Fibroblast of lung (primary cell): ENCODE measurements around the gene RPRD1A. TPM values are rescaled to one million over a fixed set of nuclear protein-coding genes. Genes with fewer than 3 reads are reported as not detected.

ENCODE experiments used
- DNase-seq, 2 donors: peaks; one replicate each; pipeline versions ENCODE4 v3.0.0 to v3.0.0-alpha.2; 2010; ENCODE audit warnings: low read depth in 2 of 2
- H2AFZ ChIP-seq: 2 replicates; pipeline ENCODE4 v1.5.1; 2012; ENCODE audit warnings: low read length, control low read depth, inconsistent platforms
- H3K27ac ChIP-seq: 2 replicates; pipeline ENCODE4 v1.5.1; 2011; ENCODE audit warnings: low read length, control low read depth; ENCODE audit not compliant: insufficient read depth
- H3K27me3 ChIP-seq: 2 replicates; pipeline ENCODE4 v1.5.1; 2011; ENCODE audit warnings: mild to moderate bottlenecking, low read length; ENCODE audit not compliant: control insufficient read depth, insufficient read depth
- H3K36me3 ChIP-seq: 2 replicates; pipeline ENCODE4 v1.5.1; 2011; ENCODE audit warnings: low read length; ENCODE audit not compliant: control insufficient read depth, insufficient read depth
- H3K4me1 ChIP-seq: 2 replicates; pipeline ENCODE4 v1.5.1; 2011; ENCODE audit warnings: low read length; ENCODE audit not compliant: control insufficient read depth, insufficient read depth; ENCODE audit errors: extremely low read depth
- H3K4me2 ChIP-seq: 2 replicates; pipeline ENCODE4 v1.5.1; 2011; ENCODE audit warnings: low read length, control low read depth; ENCODE audit not compliant: insufficient read depth; ENCODE audit errors: extremely low read depth
- H3K4me3 ChIP-seq, 4 experiments: fragments of 200-600 bp in 1 of 4; sonication (generic) in 1 of 4; replicated peaks in 1 of 4; 2 replicates each; pipeline ENCODE4 v1.5.1; 2011 to 2016; ENCODE audit warnings: low read length in 4 of 4, low read depth in 3 of 4, mild to moderate bottlenecking in 3 of 4, control low read depth in 2 of 4, inconsistent platforms in 1 of 4, mixed read lengths in 1 of 4; ENCODE audit not compliant: insufficient read depth in 1 of 4; ENCODE audit errors: control extremely low read depth in 1 of 4
- H3K79me2 ChIP-seq: 2 replicates; pipeline ENCODE4 v1.5.1; 2012; ENCODE audit warnings: mild to moderate bottlenecking, low read length, inconsistent platforms; ENCODE audit not compliant: control insufficient read depth, insufficient read depth
- H3K9ac ChIP-seq: 2 replicates; pipeline ENCODE4 v1.5.1; 2011; ENCODE audit warnings: mild to moderate bottlenecking, low read length, control low read depth; ENCODE audit not compliant: insufficient read depth
- H3K9me3 ChIP-seq: 2 replicates; pipeline ENCODE4 v1.5.1; 2012; ENCODE audit warnings: low read depth, low read length; ENCODE audit not compliant: control insufficient read depth, insufficient read depth
- H4K20me1 ChIP-seq: 2 replicates; pipeline ENCODE4 v1.5.1; 2011; ENCODE audit warnings: low read length; ENCODE audit not compliant: control insufficient read depth, insufficient read depth; ENCODE audit errors: extremely low read depth
- EZH2 ChIP-seq: IDR thresholded peaks from 2 replicates; pipeline ENCODE4 v1.5.1; 2012; ENCODE audit warnings: low read length, control low read depth, mild to moderate bottlenecking; ENCODE audit errors: missing control alignments
- polyA plus RNA-seq, 2 donors: library from polyadenylated mRNA; depleted of rRNA in 1 of 2; stranded (reverse) in 1 of 2; unstranded in 1 of 2; fragments of >200 nt; gene quantifications; 2 replicates each; pipeline ENCODE4 v1.2.1, GENCODE V29; 2011 to 2012; ENCODE audit warnings: missing spikeins in 1 of 2
- total RNA-seq: library from RNA; depleted of rRNA; stranded (reverse); fragments of >200 nt; gene quantifications from 2 replicates; pipeline ENCODE4 v1.2.1, GENCODE V29; 2014
- TF ChIP-seq, protein P1 (sequence below), 2 donors: IDR thresholded peaks in 1 of 2; conservative IDR thresholded peaks in 1 of 2; 1 replicate in 1 of 2; 2 replicates in 1 of 2; pipeline ENCODE4 v1.5.1; 2011 to 2012; ENCODE audit warnings: low read length in 2 of 2, control low read depth in 1 of 2, inconsistent platforms in 1 of 2, low read depth in 1 of 2, mild to moderate bottlenecking in 1 of 2

Gene RPRD1A
- total and polyA plus RNA-seq, 2 donors (not counting 1 experiment from before 2014, with no cell fraction given) = 36.4 to 46.2 TPM

- Histone ChIP-seq H3K9ac (no peak overlapping the region), H3K36me3 (no peaks in the 10 kb centered on the region), H3K4me3 (no peak overlapping the region), H3K79me2 (no peaks in the 10 kb centered on the region), H3K27ac (no peak overlapping the region), H4K20me1 (no peaks in the 10 kb centered on the region), H3K27me3 (no peaks in the 10 kb centered on the region), H3K4me2 (no peak overlapping the region), H3K9me3 (no peaks in the 10 kb centered on the region), H3K4me1 (no peaks in the 10 kb centered on the region), H2AFZ (no peak overlapping the region)
- TF ChIP-seq EZH2 = no peak
- TF ChIP-seq, protein P1, sequence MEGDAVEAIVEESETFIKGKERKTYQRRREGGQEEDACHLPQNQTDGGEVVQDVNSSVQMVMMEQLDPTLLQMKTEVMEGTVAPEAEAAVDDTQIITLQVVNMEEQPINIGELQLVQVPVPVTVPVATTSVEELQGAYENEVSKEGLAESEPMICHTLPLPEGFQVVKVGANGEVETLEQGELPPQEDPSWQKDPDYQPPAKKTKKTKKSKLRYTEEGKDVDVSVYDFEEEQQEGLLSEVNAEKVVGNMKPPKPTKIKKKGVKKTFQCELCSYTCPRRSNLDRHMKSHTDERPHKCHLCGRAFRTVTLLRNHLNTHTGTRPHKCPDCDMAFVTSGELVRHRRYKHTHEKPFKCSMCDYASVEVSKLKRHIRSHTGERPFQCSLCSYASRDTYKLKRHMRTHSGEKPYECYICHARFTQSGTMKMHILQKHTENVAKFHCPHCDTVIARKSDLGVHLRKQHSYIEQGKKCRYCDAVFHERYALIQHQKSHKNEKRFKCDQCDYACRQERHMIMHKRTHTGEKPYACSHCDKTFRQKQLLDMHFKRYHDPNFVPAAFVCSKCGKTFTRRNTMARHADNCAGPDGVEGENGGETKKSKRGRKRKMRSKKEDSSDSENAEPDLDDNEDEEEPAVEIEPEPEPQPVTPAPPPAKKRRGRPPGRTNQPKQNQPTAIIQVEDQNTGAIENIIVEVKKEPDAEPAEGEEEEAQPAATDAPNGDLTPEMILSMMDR (conservative IDR thresholded peaks at IDR 0.05 in 1 of 2, IDR thresholded peaks at IDR 0.05 in 1 of 2; ENCODE audit: low read depth in 1 of 2, low read length in 2 of 2) = no peak
- DNase-seq = no peak
Measured at GRCh38 chr18:35991696-35992095, 75.7 kb downstream of the RPRD1A start.

DNA sequence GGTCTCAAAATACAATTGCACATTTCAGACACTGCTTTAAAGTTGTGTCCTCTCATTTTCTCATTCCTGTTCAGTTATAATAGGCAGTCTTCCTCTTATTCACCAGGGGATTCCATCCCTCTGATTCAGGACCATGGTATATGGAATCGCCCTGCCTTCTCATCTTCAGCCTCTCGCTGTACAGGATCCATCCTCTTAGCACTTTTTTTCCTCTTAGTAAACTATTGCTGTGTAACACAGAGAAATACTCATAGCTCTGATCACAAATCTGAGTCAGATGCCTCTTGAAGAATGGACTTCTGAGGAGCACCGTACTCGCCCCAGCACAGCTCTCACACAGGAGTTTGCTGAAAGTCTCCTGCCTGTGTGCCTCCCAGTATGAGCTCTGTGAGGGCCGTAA is 83.5 kb downstream of the RPRD1A start:
- no peaks in the 10 kb centered on the region for H3K27me3 ChIP-seq
- no peak overlapping the region for H3K4me2 ChIP-seq
- no peak overlapping the region for H2AFZ ChIP-seq
- H4K20me1 ChIP-seq = no peaks in the 10 kb centered on the region
- DNase-seq = peak; percentile 30 to 87
- H3K9me3 ChIP-seq = no peaks in the 10 kb centered on the region
- peaks cover 7% of the 10 kb centered on the region for H3K36me3 ChIP-seq
- peaks cover 8% of the 10 kb centered on the region for H3K4me1 ChIP-seq
- no peaks in the 10 kb centered on the region for H3K79me2 ChIP-seq
- TF ChIP-seq, protein P1 (conservative IDR thresholded peaks at IDR 0.05 in 1 of 2, IDR thresholded peaks at IDR 0.05 in 1 of 2; ENCODE audit: low read depth in 1 of 2, low read length in 2 of 2) = no peak
- TF ChIP-seq EZH2 = no peak
- no peak overlapping the region for H3K4me3 ChIP-seq
- peak overlapping the region; percentile 24 for H3K27ac ChIP-seq
- H3K9ac ChIP-seq = no peak overlapping the region

GRCh38 chr18:35983147-35983546 is 84.2 kb downstream of the RPRD1A start:
- peaks cover 7% of the 10 kb centered on the region for H3K36me3 ChIP-seq
- TF ChIP-seq, protein P1 (conservative IDR thresholded peaks at IDR 0.05 in 1 of 2, IDR thresholded peaks at IDR 0.05 in 1 of 2; ENCODE audit: low read depth in 1 of 2, low read length in 2 of 2) = no peak
- no peak for TF ChIP-seq EZH2
- no peak overlapping the region for H3K4me3 ChIP-seq
- H2AFZ ChIP-seq = no peak overlapping the region
- no peak overlapping the region for H3K9ac ChIP-seq
- H3K27me3 ChIP-seq = no peaks in the 10 kb centered on the region
- peak overlapping the region; percentile 24 for H3K27ac ChIP-seq
- peaks cover 8% of the 10 kb centered on the region for H3K4me1 ChIP-seq
- H4K20me1 ChIP-seq = no peaks in the 10 kb centered on the region
- H3K9me3 ChIP-seq = no peaks in the 10 kb centered on the region
- H3K4me2 ChIP-seq = no peak overlapping the region
- H3K79me2 ChIP-seq = no peaks in the 10 kb centered on the region
- no peak for DNase-seq
